GM12801 (cell line): ENCODE data around the gene CASS4.

Experiments used
- TF ChIP-seq, protein P1 (sequence below): IDR thresholded peaks from one replicate; pipeline ENCODE4 v1.5.1; 2011; ENCODE audit warnings: control low read depth; ENCODE audit not compliant: insufficient read length; ENCODE audit errors: extremely low read depth

The CASS4 gene, protein sequence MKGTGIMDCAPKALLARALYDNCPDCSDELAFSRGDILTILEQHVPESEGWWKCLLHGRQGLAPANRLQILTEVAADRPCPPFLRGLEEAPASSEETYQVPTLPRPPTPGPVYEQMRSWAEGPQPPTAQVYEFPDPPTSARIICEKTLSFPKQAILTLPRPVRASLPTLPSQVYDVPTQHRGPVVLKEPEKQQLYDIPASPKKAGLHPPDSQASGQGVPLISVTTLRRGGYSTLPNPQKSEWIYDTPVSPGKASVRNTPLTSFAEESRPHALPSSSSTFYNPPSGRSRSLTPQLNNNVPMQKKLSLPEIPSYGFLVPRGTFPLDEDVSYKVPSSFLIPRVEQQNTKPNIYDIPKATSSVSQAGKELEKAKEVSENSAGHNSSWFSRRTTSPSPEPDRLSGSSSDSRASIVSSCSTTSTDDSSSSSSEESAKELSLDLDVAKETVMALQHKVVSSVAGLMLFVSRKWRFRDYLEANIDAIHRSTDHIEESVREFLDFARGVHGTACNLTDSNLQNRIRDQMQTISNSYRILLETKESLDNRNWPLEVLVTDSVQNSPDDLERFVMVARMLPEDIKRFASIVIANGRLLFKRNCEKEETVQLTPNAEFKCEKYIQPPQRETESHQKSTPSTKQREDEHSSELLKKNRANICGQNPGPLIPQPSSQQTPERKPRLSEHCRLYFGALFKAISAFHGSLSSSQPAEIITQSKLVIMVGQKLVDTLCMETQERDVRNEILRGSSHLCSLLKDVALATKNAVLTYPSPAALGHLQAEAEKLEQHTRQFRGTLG

DNA sequence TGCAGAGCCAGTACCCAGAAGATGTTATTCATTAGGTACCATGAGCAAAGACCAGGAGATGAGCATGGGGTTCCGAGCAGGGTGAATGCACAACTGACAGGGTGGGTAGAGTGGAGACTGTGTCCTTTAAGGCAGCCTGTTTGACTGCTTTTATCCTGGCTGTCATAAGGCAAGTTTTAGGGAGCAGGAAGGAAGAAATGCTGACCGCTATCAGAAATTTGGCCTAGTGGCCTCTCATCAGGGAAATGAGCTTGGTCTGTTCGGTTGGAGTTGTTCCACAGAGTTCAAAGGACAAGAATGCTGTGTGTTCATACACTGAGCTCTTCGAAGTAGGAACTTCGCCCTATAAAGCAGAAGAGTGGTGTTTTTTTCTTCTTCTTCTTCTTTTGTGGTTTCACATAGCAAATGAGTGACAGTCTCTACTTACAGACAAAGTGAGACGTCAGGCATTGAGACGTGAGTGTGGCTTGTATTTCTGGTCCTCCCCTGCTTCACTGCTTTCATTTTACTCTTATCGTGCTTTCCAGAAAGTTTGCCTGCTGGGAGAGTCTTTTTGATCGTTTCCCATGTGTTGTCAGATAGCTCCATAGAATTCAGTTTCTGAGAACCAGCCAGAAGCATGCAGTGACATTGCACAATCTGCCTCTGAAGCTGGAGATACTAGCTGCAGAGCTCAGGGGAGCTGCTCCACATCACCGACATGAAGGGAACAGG is at the start of gene CASS4:
Gene CASS4 (plus strand): TSS at position 502 of the 714 bp plus-strand sequence. CDS start 199 bp downstream, at position 701.
- TF ChIP-seq, protein P1, sequence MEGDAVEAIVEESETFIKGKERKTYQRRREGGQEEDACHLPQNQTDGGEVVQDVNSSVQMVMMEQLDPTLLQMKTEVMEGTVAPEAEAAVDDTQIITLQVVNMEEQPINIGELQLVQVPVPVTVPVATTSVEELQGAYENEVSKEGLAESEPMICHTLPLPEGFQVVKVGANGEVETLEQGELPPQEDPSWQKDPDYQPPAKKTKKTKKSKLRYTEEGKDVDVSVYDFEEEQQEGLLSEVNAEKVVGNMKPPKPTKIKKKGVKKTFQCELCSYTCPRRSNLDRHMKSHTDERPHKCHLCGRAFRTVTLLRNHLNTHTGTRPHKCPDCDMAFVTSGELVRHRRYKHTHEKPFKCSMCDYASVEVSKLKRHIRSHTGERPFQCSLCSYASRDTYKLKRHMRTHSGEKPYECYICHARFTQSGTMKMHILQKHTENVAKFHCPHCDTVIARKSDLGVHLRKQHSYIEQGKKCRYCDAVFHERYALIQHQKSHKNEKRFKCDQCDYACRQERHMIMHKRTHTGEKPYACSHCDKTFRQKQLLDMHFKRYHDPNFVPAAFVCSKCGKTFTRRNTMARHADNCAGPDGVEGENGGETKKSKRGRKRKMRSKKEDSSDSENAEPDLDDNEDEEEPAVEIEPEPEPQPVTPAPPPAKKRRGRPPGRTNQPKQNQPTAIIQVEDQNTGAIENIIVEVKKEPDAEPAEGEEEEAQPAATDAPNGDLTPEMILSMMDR = no peak

DNA sequence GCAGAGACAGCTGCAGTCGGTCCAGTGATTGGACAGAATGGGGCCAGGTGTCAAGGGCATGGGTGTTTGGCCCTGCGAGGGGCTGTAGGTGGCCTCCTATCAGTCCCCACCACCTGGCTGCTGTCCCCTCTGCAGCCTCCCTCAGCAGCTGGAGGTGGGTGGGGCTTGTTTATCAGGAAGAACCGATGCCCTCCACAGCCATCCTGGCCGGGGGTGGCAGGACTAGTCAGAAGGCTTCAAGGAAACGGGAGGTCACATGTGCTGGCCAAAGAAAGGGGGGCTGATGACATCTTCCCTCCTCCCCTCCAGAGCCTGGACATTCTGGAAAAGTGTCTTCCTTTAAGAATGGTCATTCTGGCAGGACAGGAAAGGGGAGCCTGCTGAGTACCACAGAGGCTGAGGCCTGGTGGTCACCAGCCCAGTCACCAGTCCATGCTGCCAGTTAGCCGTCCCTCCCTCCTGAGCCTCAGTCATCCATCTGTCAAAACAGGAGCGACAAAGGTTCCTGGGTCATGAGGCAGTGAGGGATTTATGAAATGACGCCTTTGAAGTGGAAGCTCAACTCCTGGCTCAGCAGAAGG is 49.1 kb upstream of the CASS4 start:
- TF ChIP-seq, protein P1 = no peak

DNA sequence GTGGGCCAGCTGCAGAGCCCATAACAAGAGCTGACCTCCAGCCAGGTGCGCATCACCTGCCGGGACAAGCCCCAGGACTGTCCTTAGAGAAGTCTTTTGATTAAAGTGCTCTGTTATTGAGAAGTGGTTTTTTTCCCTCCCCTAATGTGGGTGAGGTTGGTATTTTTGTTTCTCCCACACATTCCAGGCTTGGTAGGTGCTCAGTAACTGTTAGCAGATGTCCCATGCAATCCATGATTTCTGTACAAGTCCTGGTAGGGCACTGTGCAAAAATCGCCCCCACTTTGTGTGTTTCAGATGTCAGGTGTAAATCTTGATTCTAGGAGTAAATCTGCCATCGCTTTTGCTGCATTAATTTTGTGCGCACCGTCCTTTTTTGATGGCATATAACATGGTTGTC is 48.6 kb upstream of the CASS4 start:
- TF ChIP-seq, protein P1 = no peak

DNA sequence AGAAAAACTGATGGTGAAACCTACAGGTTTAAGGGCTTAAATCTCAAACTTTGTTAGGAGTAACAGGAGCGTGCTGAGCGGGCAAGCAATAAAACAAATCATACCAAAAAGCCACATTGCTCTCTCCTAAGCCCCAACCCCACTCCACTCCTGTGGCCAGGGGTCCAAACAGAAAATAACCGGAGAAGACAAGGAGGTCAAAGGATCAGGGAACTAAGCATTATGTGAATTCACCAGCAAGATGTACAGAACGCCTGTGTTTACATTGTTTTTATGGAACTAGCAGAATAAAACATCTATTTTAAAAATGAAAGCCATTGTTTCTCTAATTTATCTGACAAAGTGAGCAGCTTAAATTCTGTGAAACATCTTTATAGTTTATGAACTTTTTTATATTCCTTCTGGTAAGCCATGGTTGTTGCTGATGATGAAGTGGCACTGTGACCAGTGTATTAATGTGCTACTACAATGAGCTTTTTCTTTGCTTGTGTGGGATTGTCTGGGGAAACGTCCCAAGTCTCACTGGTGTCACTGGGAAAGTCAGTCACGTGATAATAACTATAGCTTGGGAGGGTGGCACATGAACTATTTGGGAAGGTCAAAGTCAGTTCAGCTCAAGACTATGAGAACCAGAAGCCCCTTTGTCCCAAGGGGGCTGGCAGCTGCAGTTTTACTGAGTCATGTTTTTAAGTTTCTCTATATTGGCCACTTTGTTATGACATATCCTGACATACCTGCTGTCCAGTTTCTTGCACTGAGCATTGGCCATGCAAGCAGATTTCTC is 43.5 kb upstream of the CASS4 start:
- TF ChIP-seq, protein P1 = no peak

DNA sequence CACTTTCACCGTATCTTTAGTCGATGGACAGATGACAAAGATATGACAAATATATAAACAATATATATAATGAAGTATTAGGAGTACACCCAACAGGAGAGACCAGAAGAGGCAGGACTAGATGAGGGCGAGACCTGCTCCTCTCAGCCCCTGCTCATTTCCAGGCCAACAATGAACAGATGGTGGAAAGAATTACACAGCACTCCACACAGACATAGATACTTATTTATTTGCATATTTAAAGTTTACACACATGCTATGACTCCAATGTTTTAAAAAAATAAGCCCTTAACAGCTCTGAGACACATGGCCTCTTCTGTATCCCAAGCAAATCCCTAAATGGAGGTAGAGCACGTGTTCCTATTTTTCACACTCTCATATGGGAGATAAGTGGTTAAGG is 42.9 kb upstream of the CASS4 start:
- TF ChIP-seq, protein P1 = no peak

DNA sequence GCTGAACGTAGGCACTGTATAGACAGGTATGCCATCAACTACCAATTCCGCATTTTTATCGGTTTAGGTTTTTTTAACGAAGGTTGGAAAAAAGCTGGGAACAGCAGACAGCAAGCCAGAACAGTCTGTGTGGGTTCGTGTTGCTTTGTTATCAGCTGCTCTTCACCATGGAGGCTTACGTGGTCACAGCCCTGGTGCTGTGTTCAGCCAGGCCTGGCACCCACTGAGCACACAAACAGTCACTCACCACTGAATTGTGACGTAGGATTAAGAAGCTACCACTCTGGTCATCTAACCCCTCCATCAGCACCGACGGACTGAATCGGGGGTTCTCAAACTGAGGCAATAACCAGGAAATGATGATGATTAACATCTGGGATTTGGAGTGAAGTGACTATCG is 40.1 kb upstream of the CASS4 start:
- TF ChIP-seq, protein P1 = no peak
